Kidney epithelial cell (primary cell): ENCODE data around the gene KSR2. TPM values are rescaled to one million over a fixed set of nuclear protein-coding genes. Genes with fewer than 3 reads are reported as not detected.

Experiments
- DNase-seq: peaks from one replicate; pipeline ENCODE4 v3.0.0-alpha.2; 2010; ENCODE audit warnings: low read depth
- H3K27me3 ChIP-seq: 2 replicates; pipeline ENCODE4 v1.6.0; 2011; ENCODE audit warnings: low read length; ENCODE audit not compliant: control insufficient read depth, insufficient read depth
- H3K36me3 ChIP-seq: 2 replicates; pipeline ENCODE4 v1.5.1; 2011; ENCODE audit warnings: low read length; ENCODE audit not compliant: control insufficient read depth, insufficient read depth
- H3K4me3 ChIP-seq: 2 replicates; pipeline ENCODE4 v1.5.1; 2011; ENCODE audit warnings: low read depth, mild to moderate bottlenecking, control low read depth, low read length
- CTCF ChIP-seq: IDR thresholded peaks from 2 replicates; pipeline ENCODE4 v1.5.1; 2011; ENCODE audit warnings: mild to moderate bottlenecking, moderate library complexity, low read length, control low read depth, inconsistent platforms; ENCODE audit not compliant: insufficient read depth, poor library complexity, severe bottlenecking
- total RNA-seq: library from RNA; depleted of rRNA; stranded (reverse); fragments of >200 nt; gene quantifications from 2 replicates; pipeline ENCODE4 v1.2.3, GENCODE V29; 2015

KSR2 gene
- total RNA-seq, 1 donor from 2014 or later: 0.29 TPM

GRCh38 chr12:117662220-117662619 lies 306.6 kb downstream of the KSR2 start:
- no peaks in the 10 kb centered on the region for H3K36me3 ChIP-seq
- no peak overlapping the region for H3K4me3 ChIP-seq
- H3K27me3 ChIP-seq: no peaks in the 10 kb centered on the region
- peak; percentile 64 for DNase-seq
- no peak for TF ChIP-seq CTCF

- Histone ChIP-seq H3K4me3 (no peak overlapping the region), H3K27me3 (no peaks in the 10 kb centered on the region), H3K36me3 (no peaks in the 10 kb centered on the region)
- TF ChIP-seq CTCF: no peak
- DNase-seq: no peak
Observed at GRCh38 chr12:117661471-117661870, 307.3 kb downstream of the KSR2 start.

- TF ChIP-seq CTCF: no peak
- no peak overlapping the region for H3K4me3 ChIP-seq
- no peaks in the 10 kb centered on the region for H3K36me3 ChIP-seq
- no peak for DNase-seq
- H3K27me3 ChIP-seq: no peaks in the 10 kb centered on the region
Observed at GRCh38 chr12:117660896-117661295, 307.9 kb downstream of the KSR2 start.

GRCh38 chr12:117658226-117658625 lies 310.6 kb downstream of the KSR2 start:
- Histone ChIP-seq H3K4me3 (no peak overlapping the region), H3K36me3 (no peaks in the 10 kb centered on the region), H3K27me3 (no peaks in the 10 kb centered on the region)
- no peak for DNase-seq
- TF ChIP-seq CTCF: no peak

GRCh38 chr12:117649796-117650195 lies 319.0 kb downstream of the KSR2 start:
- Histone ChIP-seq H3K27me3 (no peaks in the 10 kb centered on the region), H3K4me3 (no peak overlapping the region), H3K36me3 (no peaks in the 10 kb centered on the region)
- DNase-seq: no peak
- no peak for TF ChIP-seq CTCF

- Histone ChIP-seq H3K4me3 (no peak overlapping the region), H3K27me3 (no peaks in the 10 kb centered on the region), H3K36me3 (no peaks in the 10 kb centered on the region)
- DNase-seq: no peak
- TF ChIP-seq CTCF: no peak
Observed at GRCh38 chr12:117646520-117646919, 322.3 kb downstream of the KSR2 start.
